SKM-1 (cell line): ENCODE results near the gene TCF15.

ENCODE experiments used
- DNase-seq: peaks from one replicate; lab custom pipeline; 2025; ENCODE audit not compliant: unreplicated experiment; lab: John Stamatoyannopoulos, UW

The TCF15 gene

GRCh38 chr20:615514-615913 lies 5.4 kb upstream of the TCF15 start:
- no peak for DNase-seq

DNA sequence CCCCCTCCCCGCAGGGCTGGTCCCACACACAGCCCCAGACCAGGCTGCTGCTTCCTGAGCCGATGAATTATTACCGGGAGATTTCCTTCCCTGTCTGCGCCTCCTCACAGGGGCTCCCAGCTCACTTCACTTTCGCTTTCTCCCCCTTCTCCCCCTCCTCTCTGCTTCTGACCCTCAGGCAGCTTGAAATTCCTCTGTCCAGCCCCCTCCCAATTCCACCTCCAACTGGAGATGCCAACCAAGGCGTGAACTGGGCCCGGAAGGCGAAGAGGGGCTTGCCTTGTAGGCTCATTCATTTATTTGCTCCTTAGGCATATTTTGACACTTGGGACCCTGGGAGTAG lies 1.7 kb upstream of the TCF15 start:
- no peak for DNase-seq

DNA sequence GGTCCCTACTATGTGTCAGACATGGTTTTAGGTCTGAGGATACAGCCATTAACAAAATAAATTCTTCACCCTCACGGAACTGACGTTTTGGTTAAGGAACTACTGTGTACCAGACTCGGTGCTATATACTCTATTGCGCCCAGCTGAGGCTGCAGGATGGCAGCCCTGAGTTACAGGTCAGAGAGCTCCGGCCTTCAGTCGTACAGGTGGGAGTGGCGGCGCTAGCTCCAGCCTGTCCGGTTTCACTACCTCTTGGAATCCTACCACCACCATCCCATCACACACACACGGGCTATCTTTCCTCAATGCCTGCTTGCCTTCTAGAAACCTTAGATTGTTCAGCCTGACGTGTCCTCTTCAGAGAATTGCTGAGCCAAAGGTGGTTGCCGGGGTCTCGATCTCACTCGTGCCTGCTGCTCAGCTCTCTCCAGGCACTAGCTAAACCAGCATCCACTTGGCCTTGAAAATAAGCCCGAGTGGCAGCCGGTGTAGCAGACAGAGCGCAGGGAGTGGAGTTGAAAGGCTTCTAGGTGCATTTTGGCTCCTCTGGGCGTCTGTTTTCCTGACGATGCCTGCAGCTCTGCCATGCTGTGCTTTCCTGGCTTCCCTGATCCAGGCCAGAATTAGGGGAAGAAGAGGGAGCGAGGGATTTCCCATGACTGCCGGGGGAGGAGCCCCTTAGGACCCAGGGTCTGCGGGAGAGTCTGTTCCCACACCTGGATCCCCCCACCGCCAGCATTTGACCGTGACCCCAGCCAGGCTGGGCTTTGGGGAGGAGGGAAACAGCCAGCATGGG lies 1.1 kb upstream of the TCF15 start:
- DNase-seq = no peak

- DNase-seq = no peak
Observed at GRCh38 chr20:609371-609964, 641 bp downstream of the TCF15 start.

GRCh38 chr20:608970-609369 lies 1.1 kb downstream of the TCF15 start:
- no peak for DNase-seq

DNA sequence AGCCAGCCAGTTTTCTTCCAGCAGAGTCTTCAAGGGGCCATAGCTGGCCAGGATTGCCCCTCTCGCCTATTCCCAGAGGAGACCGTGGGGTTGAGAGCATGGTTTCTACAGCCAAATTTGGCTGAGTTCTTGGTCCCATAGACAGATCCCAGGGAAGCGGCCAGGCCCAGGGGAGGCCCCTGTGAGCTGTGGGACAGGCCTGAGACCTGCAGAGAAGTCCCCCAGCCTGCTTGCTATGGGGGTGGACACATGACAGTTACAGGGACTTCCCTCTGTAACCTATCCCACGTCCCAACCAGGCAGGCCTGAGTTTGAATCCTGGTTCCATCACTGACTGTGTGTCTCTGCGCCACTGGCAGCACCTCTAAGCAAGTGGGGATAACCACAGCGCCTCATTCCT lies 2.6 kb downstream of the TCF15 start:
- DNase-seq = no peak

GRCh38 chr20:605237-605636 lies 4.9 kb downstream of the TCF15 start:
- DNase-seq = no peak

DNA sequence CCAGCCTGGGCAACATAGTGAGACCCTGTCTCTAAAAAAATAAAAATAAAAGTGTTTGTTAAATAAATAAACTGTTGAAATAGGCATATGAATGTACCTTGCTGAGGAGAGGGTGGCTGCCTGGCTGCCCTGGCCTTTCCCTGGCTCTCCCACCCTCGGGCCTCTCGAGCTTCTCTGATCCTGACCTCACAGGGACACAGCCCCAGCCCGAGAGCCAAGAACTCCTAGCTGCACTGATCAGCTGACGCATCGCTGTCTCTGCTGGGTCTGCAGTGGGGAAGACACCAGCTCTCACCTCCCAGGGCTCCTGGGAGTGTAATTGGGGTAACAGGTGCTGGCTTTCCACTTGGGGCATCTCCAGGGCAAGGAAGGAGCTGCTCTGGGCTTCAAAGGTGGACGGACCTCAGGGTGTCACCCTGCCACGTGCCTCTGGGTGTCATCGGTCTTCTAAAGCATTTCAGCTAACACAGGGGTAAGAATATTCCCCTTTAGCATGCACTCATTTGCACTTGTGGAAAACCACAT lies 6.9 kb downstream of the TCF15 start:
- no peak for DNase-seq

DNA sequence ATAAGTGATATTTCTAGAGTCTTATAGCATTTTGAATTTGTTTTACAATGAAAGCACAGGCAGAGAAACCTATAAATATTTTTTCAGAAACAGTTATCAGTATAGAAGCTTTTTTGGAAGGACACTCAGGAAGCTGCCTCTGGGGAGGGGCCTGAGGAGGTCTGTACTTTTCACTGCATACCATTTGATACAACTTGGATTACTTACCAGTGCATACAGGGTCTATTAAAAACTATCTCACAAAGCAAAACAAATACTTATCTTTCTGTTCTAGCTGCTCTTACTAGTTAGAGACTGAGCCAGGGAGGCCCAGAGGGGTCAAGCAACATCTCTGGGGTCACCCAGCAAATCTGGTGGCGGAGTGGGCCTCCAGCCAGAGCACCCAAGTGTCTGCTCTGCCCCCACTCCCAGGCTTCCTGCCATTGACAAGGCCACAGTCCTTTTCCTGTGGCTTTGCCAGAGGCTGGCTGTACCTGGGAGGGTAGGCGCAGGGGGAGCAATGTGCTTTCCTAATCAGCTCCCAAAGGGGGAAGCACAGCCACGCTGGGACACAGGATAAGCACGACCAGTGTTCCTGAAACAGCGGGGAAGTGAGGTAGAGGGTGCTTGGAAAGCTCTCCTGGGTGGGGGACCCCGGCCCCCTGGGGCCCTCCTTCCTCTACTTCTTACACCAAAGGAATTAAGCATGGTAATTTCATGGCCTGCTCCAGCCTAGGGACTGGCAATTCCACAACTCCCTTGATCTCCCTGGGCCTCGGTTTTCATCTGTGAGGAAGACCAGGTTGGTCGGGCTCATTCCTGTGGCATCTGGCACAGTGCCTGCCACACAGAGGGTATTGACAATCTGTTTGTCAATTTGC lies 7.8 kb downstream of the TCF15 start:
- DNase-seq = no peak

DNA sequence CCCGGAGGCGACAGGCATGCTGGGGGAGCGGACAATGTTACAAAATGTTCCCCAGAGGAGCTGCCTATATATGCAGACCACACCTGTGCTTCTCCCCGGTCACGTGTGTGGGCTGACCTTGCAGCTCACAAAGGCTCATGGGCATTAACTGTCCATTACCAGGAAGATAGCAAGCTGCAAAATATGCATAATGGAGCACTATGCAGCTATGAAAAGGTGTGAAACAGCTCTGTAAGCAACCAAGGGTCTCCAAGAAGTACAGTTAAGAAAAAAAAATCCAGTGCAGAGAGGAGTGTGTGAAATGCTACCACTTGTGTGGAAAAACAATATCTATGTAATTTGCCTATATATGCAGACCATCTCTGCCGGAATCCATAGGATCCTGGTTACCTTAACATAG lies 9.4 kb downstream of the TCF15 start:
- DNase-seq = no peak

DNA sequence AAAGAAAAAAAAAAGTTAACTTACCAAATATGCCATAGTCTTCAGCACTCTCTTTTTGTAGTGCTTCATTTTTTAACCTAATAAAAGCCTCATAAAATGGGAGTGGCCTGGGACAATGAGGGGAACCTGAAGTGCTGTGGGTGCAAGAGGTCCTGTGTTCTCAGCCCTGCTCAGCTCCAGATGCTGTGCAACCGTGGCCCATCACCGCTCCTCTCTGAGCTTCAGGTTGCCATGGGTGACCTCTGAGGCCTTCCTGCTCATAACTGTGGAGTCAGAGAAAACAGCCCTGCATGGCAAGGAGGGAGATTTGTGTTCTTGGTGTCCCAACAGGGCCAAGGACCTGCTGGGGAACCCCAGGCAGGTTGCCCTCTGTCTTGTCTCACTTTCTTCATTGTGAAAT lies 10.0 kb downstream of the TCF15 start:
- no peak for DNase-seq

- no peak for DNase-seq
Observed at GRCh38 chr20:598133-598850, 11.8 kb downstream of the TCF15 start.

GRCh38 chr20:597560-597959 lies 12.5 kb downstream of the TCF15 start:
- DNase-seq = no peak

DNA sequence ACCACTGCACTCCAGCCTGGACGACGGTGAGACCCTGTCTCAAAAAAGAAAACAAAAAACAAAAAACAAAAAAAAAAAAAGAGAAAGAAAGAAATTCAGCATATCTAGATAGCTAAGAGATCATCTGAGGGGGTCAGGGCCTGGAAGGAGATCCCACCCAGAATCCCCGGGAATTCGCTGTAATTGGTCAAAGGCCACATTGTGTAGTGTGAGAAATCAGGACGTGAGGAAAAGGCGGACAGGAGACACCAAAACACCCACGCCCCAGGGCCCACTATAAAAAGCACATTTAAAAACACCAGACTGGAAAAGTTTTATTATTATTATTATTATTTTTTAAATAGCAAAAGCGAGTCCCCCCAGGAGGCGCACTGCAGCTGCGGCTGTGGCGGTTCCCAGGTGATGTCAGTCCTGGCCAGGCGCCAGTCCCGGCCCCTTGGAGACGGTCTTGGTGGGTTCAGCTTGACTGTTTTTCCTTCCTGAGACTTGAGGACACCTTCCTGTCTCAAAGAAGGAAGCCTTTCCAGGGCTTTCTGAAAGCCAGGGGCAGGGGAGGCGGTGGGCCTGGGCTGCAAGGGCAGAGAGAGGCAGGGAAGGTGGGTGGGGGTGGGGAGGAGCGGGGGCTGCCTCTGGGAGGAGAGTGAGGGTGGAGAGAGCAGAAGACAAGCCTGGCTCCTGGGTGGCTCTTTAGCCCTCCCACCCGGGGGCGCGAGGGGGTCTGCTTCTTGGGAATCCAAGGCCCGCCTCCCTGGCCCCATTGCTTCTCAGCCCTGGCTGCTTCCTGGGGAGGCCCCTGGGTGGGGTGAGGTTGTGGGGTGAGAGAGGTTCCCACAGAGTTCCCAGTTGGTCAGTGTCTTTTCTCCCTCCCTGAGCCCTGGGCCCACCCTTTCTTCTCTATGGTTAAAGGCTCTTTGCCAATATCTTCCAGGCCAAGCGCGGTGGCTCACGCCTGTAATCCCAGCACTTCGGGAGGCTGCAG lies 14.5 kb downstream of the TCF15 start:
- no peak for DNase-seq

GRCh38 chr20:592506-592905 lies 17.6 kb downstream of the TCF15 start:
- no peak for DNase-seq

DNA sequence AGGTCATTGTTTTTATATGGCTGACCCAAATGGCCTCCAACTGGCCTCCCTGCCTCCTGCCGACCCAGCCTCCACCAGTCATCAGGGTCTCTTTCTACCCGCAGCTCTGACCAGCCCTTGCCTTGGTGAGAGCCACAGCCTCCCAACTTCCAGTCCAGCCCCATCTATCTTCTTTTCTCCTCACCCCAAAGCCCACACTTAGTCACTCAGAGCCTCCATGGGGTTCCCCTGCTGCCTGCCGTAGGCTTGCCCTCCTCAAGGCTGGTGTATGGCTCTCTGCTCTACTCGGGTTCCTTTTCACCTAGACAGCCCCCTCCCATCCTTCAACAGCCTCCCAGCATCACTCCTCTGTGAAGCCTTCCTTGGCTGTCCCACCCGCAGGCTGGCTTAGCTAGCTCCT lies 18.2 kb downstream of the TCF15 start:
- DNase-seq = no peak

GRCh38 chr20:588932-589672 lies 21.0 kb downstream of the TCF15 start:
- no peak for DNase-seq

DNA sequence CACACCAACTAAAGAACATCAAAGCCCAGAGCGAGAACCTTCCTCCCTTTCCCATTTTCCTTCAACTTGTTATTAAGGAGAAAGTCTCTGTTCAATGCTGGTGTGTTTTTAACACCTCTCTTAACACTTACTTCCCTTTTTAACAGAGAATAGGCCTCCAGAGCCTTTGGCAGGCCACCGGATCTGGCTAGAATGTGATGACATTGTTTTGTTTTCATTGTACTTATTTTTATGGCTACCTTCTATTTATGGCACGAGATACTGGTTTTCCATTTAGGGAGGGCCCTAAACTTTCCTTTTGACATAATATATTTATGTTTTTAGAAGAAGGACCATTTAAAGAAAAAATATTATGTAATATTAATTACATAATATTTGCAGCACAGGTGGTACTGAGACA lies 21.6 kb downstream of the TCF15 start:
- DNase-seq = no peak

GRCh38 chr20:584971-585301 lies 25.2 kb downstream of the TCF15 start:
- no peak for DNase-seq
